GM21717 (cell line): ENCODE results near the gene ADPRHL1.
"Not testable (repeated sequence)": the region's sequence is repeated elsewhere in the genome, so short reads cannot be mapped to it uniquely, and the experiment has no call there.

ENCODE experiments used
- ATAC-seq: cut with Tn5 transposase; IDR thresholded peaks from one replicate; pipeline ENCODE4 v1.9.1; 2021; ENCODE audit warnings: mild to moderate bottlenecking, moderate library complexity; ENCODE audit not compliant: unreplicated experiment

The ADPRHL1 gene

DNA sequence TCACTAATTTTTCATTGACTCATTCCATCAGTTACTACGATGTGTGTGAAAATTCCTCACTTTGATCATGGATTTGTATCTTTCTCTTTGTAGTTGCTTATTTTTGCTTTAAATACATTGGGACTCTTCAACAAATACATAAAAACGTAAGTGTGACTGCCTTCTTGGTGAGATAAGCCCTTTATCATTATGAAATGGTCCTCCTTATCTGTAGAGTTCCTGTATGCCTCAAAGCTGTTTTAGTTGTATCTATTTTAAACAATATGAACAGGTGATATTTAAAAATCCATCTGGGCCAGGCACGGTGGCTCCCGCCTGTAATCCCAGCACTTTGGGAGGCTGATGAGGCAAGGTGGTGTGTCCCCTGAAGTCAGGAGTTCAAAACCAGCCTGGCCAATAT lies 25.9 kb upstream of the ADPRHL1 start:
- no peak for ATAC-seq

DNA sequence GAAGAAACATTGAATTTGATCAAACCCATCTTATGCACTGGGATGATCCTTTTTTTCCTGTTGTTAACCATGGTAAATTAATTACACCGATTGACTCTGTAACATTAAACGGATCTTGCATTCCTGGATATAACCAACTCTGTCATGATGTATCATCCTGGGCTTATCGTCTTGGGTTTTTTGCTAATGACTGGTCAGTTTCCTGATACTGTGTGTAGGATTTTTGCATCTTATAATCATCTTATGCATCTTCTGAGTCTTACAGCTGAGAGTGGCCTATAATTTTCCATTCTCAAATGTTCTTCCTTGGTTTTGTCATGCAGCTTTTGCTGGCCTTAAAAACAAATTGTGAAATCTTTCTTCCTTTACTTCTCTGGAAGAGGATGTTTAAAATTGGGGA lies 24.4 kb upstream of the ADPRHL1 start:
- no peak for ATAC-seq

DNA sequence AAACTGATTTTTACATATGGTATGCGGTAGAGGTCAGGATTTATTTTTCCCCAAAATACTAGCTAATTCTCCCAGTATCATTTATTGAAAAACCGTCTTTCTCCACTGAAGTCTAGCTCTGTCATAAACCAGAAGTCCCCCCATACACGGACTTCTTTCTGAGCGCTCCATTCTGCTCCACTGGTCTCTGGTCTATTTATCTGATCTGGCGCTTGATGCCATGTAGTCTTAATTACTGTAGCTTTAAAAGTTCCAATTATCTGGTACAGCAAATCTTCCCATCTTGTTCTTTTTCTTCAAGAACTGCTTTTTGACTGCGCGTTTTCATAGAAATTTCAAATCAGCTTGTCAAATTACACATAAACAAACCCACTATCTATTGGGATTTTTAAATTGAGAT lies 23.5 kb upstream of the ADPRHL1 start:
- ATAC-seq: no peak

DNA sequence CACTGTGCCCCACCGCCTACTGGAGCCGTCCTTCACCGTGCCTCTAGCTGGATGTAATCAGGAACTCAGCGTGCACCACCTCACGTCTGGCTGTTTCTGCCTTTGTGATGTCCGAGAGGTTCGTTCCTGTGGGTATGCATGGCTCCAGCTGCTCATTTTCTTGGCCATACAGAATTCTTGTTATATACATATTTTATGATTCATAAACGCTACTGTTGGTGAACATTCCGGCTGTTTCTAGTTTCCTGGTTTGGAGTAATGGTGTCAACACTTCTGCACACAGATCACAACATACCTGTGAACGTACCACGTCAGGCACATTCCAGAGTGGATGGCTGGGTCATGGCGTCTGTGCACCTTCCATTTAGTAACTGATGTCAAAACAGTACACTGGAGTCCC lies 22.6 kb upstream of the ADPRHL1 start:
- ATAC-seq: no peak

DNA sequence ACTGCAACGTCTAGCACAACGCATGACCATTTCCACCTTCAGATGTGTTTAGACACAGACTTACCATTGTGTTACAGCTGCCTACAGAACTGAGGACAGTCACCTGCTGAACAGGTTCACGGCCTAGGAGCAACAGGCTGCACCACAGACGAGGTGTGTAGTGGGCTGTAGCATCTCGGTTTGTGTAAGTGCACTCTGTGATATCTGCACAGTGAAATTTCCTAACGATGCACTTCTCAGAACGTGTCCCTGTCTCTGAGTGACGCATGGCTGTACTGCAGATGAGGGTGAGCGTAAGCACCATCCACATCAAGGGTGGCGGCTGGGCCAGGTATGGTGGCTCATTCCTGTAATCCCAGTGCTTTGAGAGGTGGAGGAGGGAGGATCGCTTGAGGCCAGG lies 22.0 kb upstream of the ADPRHL1 start:
- ATAC-seq: no peak

DNA sequence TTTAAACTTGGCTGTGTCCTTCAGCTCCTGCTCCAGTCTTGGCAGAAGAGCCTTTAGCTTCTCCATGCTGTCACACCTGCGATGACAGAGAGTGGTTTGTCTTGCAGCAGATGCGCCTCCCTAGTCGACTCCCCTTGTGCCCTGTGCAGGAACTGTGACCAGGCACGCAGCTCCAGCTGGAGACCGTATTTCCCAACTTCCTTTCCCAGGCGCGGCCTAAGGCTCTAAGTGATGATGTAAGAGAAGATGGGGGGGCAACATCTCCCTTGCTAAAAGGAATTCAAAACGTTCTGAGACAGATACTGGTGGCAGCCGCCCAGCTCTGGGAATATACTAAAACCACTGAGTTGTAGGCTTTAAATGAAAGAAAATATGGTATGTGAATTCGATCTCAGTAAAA lies 20.9 kb upstream of the ADPRHL1 start:
- no peak for ATAC-seq

DNA sequence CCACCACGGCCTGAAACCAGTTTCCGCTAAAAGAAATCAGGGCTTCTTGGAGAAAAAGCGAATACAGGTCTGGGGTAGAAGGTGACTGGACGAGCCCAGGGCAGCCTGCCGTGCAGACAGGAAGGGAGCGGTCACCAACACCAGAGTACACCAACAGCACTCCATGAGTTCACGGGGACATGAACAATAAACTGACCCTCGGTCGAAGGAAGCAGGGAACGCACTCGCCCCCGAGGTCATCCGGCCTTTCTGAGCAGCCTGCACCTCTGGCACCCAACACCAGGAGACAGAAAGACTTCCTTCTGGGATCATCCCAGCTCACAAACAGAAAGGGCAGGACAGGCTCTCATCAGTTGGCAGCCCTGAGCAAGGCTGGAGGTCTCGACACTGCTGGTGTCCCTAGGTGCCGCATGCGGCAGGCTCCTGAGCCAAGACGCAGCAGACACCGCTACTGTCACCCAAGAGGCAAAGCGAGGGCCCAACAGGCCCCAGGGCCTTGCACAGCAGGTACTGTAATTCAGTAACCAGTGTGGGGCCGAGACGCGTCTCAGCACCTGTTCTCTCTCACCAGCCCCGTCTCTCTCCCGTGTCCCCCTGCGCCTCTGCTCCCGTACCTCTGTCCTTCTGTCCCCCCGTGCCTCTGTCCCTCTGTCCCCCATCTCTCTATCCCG lies 19.2 kb upstream of the ADPRHL1 start:
- ATAC-seq: no peak

DNA sequence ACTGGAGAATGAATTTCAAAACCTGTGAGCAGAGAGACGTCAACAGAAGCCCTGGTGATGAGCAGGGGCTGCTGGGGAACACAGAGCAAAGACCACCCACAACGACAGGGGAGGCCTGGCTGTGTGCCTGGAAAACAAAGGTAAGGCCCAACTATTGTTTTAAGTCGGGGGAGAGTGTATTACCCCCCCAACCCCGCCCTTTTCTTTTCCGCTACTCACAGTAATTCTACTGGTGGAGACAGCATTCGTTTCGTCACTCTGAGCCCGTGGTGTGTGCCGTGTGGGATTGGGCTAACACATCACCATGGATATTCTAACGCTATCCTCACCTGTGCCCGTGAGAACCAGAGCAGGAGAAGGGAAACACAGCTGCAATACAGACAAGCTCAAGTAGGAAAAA lies 18.6 kb upstream of the ADPRHL1 start:
- ATAC-seq: no peak

DNA sequence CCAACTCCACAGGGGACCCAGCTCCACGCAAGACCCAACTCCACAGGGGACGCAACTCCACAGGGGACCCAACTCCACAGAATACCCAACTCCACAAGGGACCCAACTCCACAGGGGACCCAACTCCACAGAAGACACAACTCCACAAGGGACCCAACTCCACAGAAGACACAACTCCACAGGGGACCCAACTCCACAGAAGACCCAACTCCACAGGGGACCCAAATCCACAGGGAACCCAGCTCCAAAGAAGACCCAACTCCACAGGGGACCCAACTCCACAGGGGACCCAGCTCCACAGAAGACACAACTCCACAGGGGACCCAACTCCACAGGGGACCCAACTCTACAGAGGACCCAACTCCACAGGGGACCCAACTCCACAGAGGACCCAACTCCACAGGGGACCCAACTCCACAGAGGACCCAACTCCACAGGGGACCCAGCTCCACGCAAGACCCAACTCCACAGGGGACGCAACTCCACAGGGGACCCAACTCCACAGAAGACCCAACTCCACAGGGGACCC lies 17.4 kb upstream of the ADPRHL1 start:
- not testable (repeated sequence) for ATAC-seq

DNA sequence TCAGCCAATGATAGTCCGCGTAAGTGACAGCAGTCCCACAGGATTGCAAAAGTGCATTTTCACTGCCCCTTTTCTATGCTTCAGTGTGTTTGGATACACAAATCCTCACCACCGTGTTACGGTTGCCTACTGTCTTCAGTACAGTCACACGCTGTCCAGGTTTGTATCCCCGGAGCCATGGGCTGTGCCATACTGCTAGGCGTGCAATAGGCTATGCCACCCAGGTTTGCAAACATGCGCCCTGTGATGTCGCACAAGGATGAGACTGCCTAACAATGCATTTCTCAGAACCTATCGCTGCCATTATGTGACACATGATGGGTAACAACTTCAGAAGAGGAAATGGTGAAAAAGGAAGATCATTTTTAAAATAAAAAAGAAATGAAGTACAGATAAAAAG lies 16.8 kb upstream of the ADPRHL1 start:
- ATAC-seq: no peak

DNA sequence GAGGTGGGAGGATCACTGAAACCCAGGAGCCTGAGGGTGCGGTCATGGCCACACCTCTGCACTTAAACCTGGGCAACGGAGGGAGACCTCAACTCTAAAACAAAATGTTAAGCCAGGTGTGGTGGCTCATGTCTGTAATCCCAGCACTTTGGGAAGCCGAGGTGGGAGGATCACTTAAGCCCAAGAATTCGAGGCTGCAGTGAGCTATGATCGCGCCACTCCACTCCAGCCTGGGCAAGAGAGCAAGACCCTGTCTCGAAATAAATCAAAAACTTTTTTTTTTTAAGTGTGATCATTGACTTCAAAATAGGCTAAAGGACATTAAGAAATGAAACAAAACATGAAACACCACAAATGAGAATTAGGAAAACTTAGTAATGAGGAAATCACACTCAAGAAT lies 16.3 kb upstream of the ADPRHL1 start:
- no peak for ATAC-seq

DNA sequence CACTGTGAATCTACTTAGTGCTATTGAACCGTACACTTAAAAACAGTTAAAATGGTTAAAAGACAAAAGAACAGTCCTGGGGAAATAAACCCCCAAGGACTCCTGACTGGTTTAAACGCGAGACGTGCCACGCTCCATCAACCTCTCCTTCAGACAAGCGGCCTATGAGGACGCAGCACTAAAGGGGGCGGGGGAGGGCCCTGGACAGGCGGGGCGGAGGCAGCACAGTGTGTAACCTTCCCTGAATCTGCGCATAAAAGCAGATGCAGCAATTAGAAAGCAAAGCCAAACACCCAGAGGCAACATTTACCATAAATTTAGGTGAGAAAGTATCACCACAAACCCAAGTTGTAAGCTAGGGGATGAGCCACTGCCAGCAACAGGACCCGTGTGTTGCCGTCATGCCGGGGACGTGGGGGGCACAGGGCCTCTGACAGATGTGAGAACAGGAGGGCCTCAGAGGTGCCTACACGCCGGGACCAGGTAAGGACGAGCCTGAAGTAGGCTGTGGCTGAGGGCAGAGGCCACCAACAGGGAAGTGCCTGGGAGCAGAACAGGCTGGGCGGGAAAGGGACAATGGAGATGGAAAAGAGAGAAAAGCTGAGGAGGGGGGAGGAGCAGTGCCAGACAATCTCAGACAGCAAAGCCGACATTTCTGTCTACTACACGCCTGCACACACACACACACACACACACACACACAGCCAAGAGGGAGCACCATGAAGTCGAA lies 15.3 kb upstream of the ADPRHL1 start:
- ATAC-seq: no peak

DNA sequence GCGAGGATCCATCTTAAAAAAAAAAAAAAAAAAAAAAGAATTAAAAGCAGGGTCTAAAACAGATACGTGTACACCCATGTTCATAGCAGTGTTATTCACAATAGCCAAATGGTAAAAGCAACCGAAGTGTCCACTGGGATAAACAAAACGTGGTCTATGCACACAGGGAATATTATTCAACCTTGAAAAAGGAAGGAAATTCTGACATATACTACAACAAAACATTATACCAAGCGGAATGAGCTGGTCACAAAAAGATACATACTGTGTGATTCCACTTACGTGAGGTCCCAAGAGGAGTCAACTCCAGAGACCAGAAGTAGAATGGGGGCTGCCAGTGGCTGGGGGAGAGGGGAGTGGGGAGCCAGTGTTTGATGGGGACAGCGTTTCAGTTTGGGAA lies 14.7 kb upstream of the ADPRHL1 start:
- ATAC-seq: no peak

DNA sequence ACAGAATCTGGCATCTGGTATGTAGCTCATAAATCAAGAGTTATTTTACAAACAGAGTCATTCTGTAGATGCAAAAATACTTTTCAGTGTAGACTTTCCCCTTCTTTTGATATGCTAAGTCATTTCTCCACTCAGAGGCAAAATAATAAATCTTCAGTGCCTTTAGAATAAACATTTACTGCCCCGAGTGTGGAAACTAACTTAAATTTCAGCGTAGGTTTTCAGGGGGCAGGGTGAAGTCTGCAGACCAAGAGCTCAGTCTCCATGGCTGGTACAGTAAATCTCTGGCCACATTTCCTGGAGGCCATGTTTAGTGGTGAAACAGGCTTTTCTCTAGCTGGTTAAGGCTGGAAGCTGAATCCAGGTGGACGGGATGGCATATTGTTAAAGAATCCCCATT lies 13.1 kb upstream of the ADPRHL1 start:
- no peak for ATAC-seq

DNA sequence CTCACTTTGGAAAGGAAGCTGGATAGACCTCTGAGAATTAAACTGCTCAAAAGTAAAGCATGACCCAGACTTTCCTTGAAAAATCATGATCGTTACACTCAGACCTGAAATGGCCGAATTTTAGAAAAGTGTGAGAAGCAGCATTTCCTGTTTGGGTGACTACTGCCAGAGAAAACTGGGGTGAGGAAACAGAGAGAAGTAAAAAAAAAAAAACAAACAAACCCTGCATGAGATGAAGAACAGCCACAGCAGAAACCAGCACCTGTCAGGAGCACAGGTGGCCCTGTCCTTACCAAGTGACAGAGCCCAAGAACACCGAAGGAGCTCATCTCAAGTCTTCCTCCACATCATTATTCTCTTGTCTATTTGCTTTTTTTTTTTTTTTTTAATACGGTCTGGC lies 12.0 kb upstream of the ADPRHL1 start:
- no peak for ATAC-seq

DNA sequence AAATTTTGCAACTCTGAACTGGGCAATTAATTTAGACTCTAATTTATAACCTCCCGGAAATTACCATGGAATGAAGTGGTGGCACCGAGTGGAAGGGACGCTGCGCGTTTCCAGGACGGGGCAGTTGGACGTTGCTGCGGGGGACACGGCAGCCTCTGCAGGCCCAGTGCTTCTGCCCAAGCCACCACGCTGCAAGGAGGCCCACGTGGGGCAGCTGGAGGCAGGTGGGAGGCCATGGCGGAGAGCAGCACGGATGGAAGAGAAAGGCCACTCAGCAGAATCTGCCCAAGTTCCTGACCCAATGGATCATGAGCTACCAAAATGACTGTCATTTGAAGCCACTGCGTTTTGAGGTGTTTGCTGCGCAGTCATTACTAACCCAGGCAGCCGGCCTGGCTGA lies 11.2 kb upstream of the ADPRHL1 start:
- ATAC-seq: no peak

DNA sequence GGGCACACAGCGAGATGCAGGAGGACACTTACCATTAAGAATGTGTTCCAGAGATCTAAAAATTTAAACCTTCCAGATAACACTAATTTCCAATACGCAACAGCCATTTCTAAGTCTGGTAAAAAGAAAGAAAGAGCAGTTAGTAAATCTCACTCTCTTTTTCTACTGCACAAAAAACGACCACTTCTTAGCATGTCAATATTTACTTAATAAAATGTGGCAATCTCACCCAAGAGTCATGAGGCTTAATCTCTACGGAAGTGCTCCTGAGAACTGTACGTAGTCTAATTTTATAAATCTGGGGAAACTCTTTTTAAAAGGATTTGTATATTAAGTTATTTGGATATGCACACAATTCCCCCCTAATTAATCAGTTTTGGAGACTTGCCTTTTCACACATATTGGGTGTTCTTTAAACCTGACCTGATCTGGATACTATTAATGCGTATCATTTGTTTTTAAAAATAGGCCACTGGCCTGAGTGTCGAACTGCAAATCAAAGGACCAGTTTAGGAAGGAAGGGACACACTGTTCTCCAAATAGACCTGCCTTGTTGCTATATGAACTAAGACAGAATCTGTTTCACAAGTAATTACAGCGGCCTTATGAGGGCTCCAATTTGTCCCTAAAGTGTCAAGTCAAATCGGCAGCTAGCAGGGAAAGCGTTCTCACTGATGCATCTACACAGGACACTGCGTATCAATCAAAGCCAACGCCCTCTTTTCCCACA lies 7.9 kb upstream of the ADPRHL1 start:
- no peak for ATAC-seq

DNA sequence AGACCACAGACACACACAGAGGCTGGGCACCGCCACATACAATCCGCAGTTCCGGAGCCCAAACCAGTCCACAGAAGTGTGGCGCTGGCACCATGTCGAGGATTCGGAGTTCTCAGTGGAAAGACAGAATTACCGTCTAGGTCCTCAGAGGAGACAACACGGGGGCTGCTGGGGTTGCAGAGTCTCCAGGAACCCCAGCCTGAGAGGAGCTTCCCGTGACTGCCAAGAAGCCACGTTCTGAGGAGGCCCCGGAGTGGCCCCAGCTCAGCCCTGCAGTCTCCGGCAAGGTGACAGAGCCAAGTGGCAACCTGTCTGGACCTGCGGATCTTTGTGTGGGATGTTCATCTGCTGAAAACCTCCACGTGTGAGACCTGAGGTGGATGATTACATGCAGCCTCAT lies 7.3 kb upstream of the ADPRHL1 start:
- no peak for ATAC-seq

DNA sequence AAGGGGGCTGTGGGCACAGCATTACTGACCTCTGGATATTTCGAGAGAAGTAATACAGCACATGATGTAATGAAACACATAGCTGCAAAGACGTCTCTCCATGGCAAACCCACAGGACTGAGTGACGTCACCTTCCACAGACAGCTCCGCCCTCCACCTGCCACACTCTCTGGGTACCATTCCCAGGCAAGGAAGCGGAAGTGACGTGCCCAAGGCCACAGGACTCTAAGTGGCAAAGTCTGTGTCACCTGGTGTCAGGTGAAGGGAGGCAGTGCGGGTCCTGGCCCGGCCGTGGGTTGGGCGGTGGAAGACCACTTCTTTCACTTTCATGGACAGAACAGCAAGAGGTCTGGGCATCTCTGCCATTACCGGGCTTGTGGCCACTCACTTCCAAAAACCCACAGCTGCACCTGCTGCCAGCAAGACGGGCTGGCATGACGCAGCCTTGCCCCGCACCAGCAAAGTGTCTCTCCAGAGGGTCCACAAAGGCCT lies 6.8 kb upstream of the ADPRHL1 start:
- no peak for ATAC-seq

DNA sequence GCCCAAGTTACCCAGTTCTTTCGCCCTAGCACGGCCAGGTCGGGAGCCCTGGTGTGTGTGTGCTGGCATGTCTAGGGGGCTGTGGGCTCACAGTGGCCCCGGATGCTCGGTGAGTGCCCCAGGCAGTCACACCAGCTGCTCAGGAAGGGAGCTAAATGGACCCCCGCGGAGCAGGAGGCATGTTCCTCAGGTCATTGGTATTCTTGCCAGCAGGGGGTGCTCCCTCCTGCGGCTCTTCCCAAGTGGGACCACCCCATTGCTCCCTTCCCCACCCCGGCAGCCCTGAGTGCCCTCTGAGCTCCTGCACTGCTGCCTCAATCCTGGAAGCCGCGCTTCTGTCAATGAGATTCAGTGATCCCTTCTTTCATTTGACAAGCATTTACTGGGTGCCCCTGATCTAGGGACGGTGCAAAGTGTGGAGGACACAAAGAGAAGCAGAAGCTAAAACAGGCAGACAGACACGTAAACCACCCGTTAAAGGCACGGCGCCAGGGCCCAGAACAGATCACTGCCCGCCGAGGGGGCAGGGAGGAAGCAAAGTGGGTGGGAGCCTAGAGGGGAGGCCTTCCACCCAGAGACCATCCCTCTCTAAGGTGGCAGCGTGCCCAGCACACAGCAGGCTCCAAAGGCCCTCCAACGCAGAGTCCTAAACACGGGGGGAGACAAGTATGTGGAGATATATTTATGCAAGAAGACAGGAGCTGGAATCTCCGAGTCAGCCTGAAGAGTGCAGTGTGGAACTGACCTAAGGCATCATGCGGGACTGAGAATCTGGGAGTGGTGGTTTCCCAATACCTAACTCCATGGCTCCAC lies 5.2 kb upstream of the ADPRHL1 start:
- ATAC-seq: no peak

DNA sequence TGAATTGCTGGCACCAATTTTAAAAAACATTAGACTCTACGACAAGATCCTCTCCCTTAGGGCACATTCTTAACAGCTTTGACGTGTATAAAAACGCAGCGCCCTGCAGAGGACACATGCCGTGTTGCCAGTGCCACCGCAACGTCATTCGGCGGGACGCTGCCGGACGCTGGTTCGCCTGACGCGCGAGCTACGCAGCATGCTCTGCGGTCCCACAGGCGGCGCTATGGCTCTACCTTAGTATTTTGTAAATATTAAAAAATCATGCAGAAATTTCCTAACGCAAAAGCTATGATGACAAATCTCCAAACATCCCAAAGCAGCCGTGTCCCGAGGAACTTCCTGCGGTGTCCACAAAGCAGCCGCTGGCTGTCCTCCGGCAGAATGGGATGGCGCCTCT lies 4.2 kb upstream of the ADPRHL1 start:
- no peak for ATAC-seq
